ENCODE measurements around the gene ASB16.
"Not testable (repeated sequence)": the region's sequence is repeated elsewhere in the genome, so short reads cannot be mapped to it uniquely, and the experiment has no call there.

Gene ASB16

DNA sequence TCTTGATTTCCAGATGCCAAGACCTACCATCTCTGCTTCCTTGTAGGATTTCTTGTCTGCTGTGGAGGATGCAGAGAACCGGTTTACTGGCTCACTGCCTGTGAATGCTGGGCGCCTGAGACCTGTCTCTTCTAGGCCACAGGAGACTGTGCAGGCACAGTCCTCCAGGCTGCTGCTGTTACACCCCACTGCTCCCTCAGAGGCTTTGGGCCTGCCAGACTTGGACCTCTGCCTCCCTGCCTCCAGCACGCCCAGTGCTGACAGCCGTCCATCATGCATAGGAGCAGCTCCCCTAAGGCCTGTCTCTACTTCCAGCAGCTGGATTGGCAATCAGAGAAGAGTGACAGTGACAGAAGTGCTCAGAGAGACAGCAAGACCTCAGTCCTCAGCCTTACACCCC, 22.7 kb upstream of the ASB16 start:
- no peak for DNase-seq

DNA sequence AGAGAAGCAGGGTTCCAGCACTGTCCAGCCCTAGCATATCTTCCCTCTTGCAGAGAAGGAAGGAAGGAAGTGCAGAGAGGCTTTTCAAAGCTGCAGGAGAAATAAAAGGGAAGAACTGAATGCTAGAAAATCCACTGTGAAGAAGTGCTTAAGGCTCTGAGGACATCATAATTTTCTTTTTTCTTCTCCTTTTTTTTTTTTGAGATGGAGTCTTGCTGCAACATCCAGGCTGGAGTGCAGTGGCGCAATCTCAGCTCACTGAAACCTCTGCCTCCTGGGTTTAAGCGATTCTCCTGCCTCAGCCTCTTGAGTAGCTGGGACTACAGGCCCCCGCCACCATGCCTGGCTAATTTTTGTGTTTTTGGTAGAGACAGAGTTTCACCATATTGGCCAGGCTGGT, 21.4 kb upstream of the ASB16 start:
- DNase-seq = not testable (repeated sequence)

- no peak for DNase-seq
Observed at GRCh38 chr17:44149750-44150329, 20.7 kb upstream of the ASB16 start.

GRCh38 chr17:44152875-44153274, 17.6 kb upstream of the ASB16 start:
- no peak for DNase-seq

GRCh38 chr17:44155488-44155887, 15.0 kb upstream of the ASB16 start:
- DNase-seq = no peak

- DNase-seq = no peak
Observed at GRCh38 chr17:44159519-44160210, 10.8 kb upstream of the ASB16 start.

DNA sequence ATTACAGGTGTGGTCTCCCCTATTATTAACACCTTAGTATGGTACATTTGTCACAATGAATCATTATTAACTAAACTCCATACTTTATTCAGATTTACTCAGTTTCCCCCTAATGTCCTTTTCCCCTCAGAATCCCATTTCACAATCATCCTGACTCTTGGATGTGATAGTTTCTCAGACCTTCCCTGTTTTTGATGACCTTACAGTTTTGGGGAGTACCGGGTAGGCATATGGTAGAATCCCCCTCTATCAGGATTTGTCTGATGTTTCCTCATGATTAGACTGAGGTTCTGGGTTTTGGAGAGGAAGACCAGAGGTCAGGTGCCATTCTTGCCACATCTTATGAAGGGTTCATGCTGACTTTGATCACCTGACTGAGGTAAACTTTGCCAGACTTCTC, 6.0 kb upstream of the ASB16 start:
- DNase-seq = no peak

GRCh38 chr17:44167181-44167861, 3.2 kb upstream of the ASB16 start:
- DNase-seq = no peak

DNA sequence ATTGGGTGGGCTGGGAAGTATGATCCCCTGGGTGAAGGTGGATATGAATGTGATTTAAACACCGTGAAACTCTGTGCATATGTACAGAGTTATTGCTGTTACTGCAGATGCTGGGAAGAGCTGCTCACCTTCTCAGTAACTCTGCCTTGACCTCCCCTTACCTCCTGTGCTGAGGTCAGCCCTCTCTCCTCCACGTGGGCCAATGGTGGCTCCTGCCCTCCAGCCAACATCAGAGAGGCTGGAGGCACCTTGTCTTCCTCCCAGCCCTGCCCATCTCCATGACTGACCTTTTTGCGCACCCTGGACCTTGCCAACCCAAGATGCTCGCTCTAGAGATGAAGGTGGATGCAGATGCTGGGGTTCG, 387 bp upstream of the ASB16 start:
- no peak for DNase-seq

GRCh38 chr17:44171931-44172455, 1.5 kb downstream of the ASB16 start:
- DNase-seq = no peak

DNA sequence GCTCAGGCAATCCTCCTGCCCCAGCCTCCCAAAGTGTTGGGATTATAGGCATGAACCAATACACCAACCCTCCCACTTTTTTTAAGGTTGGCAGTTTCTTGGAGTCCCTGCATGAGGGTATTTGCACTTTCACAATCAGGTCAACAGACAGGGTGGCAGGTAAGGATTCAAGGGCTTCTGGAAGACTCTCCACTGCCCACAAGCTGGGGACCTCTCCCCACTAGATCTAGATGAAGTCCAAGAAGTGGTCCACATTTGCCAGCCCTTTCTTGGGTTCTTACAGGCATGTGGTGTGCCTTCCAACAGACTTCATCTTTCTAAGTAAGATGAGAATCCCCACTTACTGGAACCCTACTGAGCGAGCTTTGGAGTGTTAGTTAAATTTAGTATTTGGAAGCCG, 3.9 kb downstream of the ASB16 start:
- DNase-seq = no peak

DNA sequence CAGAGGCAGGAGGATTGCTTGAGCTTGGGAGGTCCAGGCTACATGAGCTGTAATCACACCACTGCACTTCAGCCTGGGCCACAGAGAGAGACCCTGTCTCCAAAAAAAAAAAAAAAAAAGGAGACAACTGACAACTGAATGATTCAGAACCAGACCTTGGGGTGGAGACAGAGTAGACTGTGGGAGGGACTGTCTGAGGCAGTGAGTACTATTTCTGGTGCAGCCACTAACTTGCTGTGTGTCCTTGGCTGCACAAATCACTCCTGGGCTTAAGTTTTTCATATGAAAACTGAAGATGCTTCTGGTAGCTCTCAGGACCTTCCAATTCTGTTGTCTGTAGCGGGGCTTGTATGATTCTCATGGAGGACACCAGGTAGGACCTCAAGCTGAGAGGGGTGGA, 5.8 kb downstream of the ASB16 start:
- DNase-seq = no peak

DNA sequence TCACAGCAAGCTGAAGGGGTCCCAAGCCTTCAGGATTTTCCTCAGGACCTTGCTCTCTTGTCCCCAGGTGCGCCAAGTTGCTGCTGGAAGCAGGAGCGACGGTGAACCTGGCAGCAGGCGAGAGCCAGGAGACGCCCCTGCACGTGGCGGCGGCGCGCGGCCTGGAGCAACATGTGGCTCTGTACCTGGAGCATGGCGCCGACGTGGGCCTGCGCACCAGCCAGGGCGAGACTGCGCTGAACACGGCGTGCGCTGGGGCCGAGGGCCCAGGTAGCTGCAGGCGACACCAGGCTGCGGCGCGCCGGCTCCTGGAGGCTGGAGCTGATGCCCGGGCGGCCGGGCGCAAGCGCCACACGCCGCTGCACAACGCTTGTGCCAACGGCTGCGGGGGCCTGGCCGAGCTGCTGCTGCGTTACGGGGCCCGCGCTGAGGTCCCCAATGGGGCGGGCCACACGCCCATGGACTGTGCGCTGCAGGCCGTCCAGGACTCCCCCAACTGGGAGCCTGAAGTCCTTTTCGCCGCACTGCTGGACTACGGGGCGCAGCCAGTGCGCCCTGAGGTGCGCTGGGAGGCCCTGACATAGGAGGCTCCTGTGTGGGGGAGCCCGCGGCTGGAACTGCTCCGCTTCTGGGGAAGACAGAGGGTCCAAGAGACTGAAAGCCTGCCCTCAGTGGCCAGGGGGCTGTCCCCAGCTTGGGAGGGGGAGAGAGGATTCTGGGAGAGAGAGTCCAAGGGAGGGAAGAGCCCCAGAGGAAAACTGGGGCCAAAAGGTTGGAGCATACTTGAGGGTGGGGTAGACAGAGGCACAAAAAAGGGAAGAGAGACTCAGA, 6.4 kb downstream of the ASB16 start:
- DNase-seq = no peak

- no peak for DNase-seq
Observed at GRCh38 chr17:44177640-44178039, 7.1 kb downstream of the ASB16 start.

DNA sequence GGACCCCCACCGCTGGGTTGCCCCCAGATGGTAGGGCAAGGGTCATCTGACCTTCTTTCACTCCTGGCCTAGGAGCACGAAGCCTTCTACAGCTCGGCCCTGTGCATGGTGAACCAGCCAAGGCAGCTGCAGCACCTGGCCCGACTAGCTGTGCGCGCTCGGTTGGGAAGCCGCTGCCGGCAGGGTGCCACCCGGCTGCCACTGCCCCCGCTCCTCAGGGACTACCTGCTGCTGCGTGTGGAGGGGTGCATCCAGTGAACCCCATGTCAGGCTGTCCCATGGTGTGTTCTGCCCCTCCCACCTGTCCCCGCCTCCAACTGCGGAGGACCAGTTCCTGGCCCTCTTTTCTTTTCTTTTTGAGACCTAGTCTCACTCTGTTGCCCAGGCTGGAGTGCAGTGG, 7.6 kb downstream of the ASB16 start:
- DNase-seq = no peak

GRCh38 chr17:44183024-44183423, 12.5 kb downstream of the ASB16 start:
- no peak for DNase-seq

- no peak for DNase-seq
Observed at GRCh38 chr17:44184212-44184810, 13.8 kb downstream of the ASB16 start.

DNA sequence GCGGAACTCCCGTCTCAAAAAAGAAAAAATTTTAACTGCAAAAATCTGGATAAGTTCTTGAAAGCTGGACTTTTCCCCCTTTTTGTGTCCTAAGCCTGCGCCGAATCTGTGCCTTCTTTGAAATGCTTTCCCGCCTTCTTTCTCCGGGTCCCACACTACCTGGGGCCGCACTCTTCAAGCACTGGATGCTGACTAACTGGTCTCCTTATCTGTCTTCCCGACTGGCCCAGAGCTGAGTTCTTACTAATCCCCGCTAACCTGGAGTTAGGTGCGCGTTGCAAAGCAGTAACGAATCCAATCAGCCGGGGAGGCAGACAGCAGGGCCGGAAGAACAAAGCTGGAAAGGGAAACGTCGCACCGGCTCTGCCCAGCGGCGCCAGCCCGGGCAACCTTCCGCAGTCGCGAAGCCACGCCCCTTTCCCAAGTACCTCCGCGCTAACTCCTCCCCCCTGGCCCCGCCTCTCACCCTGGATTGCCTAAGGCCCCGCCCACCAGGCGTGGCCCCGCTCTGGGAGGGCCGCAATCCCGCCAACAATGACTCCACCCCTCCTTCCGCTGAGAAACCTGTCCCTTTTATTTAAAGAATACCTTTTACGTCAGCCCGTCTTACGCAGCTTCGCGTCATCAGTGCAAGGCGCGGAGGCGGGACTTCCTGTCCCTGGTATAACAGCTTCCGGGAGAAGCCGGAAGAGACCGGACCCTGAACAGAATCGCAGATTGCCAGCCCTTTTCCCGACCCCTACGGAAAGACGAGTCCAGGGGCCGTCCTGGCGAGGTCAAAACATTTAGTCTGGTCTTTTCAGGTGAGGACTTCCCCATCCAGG, 16.0 kb downstream of the ASB16 start, which contains the start of gene TMUB2:
TMUB2 (plus strand) TSS at position 666 of the 824 bp plus-strand sequence. CDS start 737 bp downstream, outside the sequence.
- DNase-seq = peak; percentile 98

DNA sequence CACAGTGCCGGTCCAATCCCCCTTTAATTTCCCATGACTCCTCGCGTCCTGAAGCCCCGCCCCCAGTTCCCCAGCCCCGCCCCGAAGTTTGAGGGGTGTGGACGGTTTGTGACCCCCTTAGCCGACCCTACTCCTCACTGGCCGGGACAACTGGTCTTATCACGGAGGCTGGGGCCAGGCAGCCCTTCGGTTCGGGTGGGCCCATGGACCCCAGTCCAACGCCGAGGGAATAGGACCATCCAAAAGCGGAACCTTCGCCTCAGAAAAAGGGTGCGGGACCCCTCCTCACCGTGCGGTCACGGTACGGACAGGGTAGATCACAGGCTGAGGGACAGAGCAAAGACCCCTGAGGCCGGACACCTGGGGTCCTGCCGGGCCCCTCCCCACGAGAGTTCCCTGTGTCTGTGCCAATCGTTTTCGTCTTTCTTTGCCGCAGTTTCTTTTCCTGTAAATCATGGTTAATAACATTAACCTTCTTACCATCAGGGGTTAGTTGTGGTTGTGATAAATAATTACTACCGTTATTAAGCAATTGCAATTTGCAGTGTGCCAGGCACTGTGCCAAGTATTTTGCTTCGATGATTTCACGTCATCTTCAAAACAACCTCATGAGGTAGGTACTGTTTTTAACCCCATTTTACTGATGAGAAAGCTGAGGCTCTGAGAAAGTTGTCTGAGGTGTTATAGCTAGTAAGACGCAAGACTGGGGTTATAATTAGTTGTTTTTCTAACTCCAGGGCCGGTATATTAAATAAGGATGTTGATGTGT, 16.8 kb downstream of the ASB16 start:
- peak; percentile 85 for DNase-seq

DNA sequence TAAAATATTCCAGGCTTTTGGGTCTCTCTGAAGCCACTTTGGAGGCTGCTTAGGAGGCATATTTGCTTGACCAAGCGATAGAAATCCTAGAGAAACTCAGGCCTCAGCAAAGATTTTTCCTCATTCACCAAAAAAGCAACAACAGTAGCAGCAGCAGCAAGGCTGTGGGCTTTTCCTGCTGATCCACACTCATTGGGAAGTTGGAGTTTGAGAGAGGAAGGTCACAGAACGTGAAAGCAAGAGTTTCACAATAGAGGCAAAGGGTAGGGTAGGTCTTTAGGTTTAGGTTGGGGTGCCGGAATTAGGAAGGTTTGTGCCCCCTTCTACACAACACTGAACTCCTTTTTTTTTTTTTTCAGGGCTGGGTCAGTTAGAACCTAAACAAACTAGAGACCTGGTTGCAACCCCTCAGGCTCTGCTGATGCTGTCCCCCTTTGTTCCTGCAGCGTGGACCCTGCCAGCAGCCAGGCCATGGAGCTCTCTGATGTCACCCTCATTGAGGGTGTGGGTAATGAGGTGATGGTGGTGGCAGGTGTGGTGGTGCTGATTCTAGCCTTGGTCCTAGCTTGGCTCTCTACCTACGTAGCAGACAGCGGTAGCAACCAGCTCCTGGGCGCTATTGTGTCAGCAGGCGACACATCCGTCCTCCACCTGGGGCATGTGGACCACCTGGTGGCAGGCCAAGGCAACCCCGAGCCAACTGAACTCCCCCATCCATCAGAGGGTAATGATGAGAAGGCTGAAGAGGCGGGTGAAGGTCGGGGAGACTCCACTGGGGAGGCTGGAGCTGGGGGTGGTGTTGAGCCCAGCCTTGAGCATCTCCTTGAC, 18.3 kb downstream of the ASB16 start:
- no peak for DNase-seq
